ENCODE measurements around the gene BARX2. TPM values are rescaled to one million over a fixed set of nuclear protein-coding genes. Genes with fewer than 3 reads are reported as not detected.

Gene BARX2
- total and polyA plus RNA-seq, 2 donors (not counting 3 experiments of a cell fraction or from before 2014, with no cell fraction given), result not detected

GRCh38 chr11:129395883-129396282, 20.2 kb downstream of the BARX2 start:
- DNase-seq (ENCODE audit: low read depth, low spot score) (no peak), FAIRE-seq (no peak)
- Histone ChIP-seq H3K36me3 (ENCODE audit: control insufficient read depth in 2 of 2, extremely low read depth in 1 of 2, insufficient read depth in 2 of 2, low read length in 2 of 2) (no peaks in the 10 kb centered on the region), H3K4me3 (replicated peaks in 1 of 3; ENCODE audit: insufficient read depth in 1 of 3, low read depth in 1 of 3, low read length in 3 of 3) (no peak overlapping the region), H3K9me3 (replicated peaks; ENCODE audit: control insufficient read depth, insufficient read depth, low read length) (no peaks in the 10 kb centered on the region), H3K27me3 (ENCODE audit: control insufficient read depth in 2 of 2, insufficient read depth in 2 of 2, low read length in 2 of 2) (no peaks in the 10 kb centered on the region), H3K4me2 (ENCODE audit: insufficient read depth, low read length) (no peak overlapping the region), H3K27ac (ENCODE audit: insufficient read depth, low read depth, low read length) (no peak overlapping the region), H3K4me1 (ENCODE audit: control insufficient read depth, extremely low read depth, insufficient read depth, low read length) (no peaks in the 10 kb centered on the region), H2AFZ (ENCODE audit: low read depth, low read length) (no peak overlapping the region), H3K9me1 (replicated peaks; ENCODE audit: control insufficient read depth, extremely low read depth, insufficient read depth, low read length) (no peaks in the 10 kb centered on the region), H3K79me2 (ENCODE audit: control insufficient read depth, insufficient read depth, low read length) (no peaks in the 10 kb centered on the region), H4K20me1 (replicated peaks; ENCODE audit: control insufficient read depth, extremely low read depth, insufficient read depth, low read length) (no peaks in the 10 kb centered on the region), H3K9ac (replicated peaks; ENCODE audit: extremely low read depth, insufficient read depth, low read length) (no peak overlapping the region)
- ChIA-PET POLR2A (no interaction called here), CTCF (interaction anchor here (3.5 kb wide), 1 partner anchor 20 kb away, joined by 12 read pairs; the partner anchor contains the start of gene BARX2)
- no peak for TF ChIP-seq EZH2 (IDR thresholded peaks at IDR 0.05; ENCODE audit: borderline replicate concordance, low read depth, low read length, severe bottlenecking)
- no peak for TF ChIP-seq MAX (IDR thresholded peaks at IDR 0.05; ENCODE audit: insufficient read depth, insufficient read length)
- no peak for TF ChIP-seq CTCF (IDR thresholded peaks at IDR 0.05; ENCODE audit: extremely low read depth in 1 of 2, insufficient read depth in 1 of 2, low read depth in 1 of 2, low read length in 2 of 2)
- dilution Hi-C loops (cut with MboI; ENCODE audit: extremely low pct_ligation_motif_present, low sequenced_read_pairs) (no loop called here), intact Hi-C loops (cut with micrococcal nuclease) (no loop called here)
- BruUV-seq (replicated peaks), result no TSS peak

GRCh38 chr11:129396454-129396853, 20.8 kb downstream of the BARX2 start:
- Histone ChIP-seq H4K20me1 (replicated peaks; ENCODE audit: control insufficient read depth, extremely low read depth, insufficient read depth, low read length) (no peaks in the 10 kb centered on the region), H3K9me1 (replicated peaks; ENCODE audit: control insufficient read depth, extremely low read depth, insufficient read depth, low read length) (no peaks in the 10 kb centered on the region), H3K4me1 (ENCODE audit: control insufficient read depth, extremely low read depth, insufficient read depth, low read length) (no peaks in the 10 kb centered on the region), H3K27ac (ENCODE audit: insufficient read depth, low read depth, low read length) (no peak overlapping the region), H3K4me2 (ENCODE audit: insufficient read depth, low read length) (no peak overlapping the region), H2AFZ (ENCODE audit: low read depth, low read length) (no peak overlapping the region), H3K9ac (replicated peaks; ENCODE audit: extremely low read depth, insufficient read depth, low read length) (no peak overlapping the region), H3K79me2 (ENCODE audit: control insufficient read depth, insufficient read depth, low read length) (no peaks in the 10 kb centered on the region), H3K4me3 (replicated peaks in 1 of 3; ENCODE audit: insufficient read depth in 1 of 3, low read depth in 1 of 3, low read length in 3 of 3) (no peak overlapping the region), H3K36me3 (ENCODE audit: control insufficient read depth in 2 of 2, extremely low read depth in 1 of 2, insufficient read depth in 2 of 2, low read length in 2 of 2) (no peaks in the 10 kb centered on the region), H3K9me3 (replicated peaks; ENCODE audit: control insufficient read depth, insufficient read depth, low read length) (no peaks in the 10 kb centered on the region), H3K27me3 (ENCODE audit: control insufficient read depth in 2 of 2, insufficient read depth in 2 of 2, low read length in 2 of 2) (no peaks in the 10 kb centered on the region)
- intact Hi-C loops (cut with micrococcal nuclease), result no loop called here
- CTCF ChIA-PET, result interaction anchor here (3.5 kb wide), 1 partner anchor 21 kb away, joined by 12 read pairs; the partner anchor contains the start of gene BARX2
- DNase-seq (ENCODE audit: low read depth, low spot score) (no peak), FAIRE-seq (no peak)
- no TSS peak for BruUV-seq (replicated peaks)
- TF ChIP-seq POLR2AphosphoS5 (IDR thresholded peaks at IDR 0.05; ENCODE audit: insufficient read depth, low read depth, low read length) (no peak), POLR2A (IDR thresholded peaks at IDR 0.05; ENCODE audit: low read depth, low read length) (no peak), MAX (IDR thresholded peaks at IDR 0.05; ENCODE audit: insufficient read depth, insufficient read length) (no peak), CTCF (IDR thresholded peaks at IDR 0.05; ENCODE audit: extremely low read depth in 1 of 2, insufficient read depth in 1 of 2, low read depth in 1 of 2, low read length in 2 of 2) (no peak), FOS (IDR thresholded peaks at IDR 0.05; ENCODE audit: borderline replicate concordance, insufficient read depth, low read length) (no peak), JUN (IDR thresholded peaks at IDR 0.05; ENCODE audit: borderline replicate concordance, insufficient read depth, insufficient read length, low read depth) (no peak), GATA2 (IDR thresholded peaks at IDR 0.05; ENCODE audit: insufficient read depth, insufficient read length, low read depth, low read length) (no peak), MYC (IDR thresholded peaks at IDR 0.05; ENCODE audit: low read depth, low read length) (no peak), EZH2 (IDR thresholded peaks at IDR 0.05; ENCODE audit: borderline replicate concordance, low read depth, low read length, severe bottlenecking) (no peak)
- POLR2A ChIA-PET, result no interaction called here
- dilution Hi-C loops (cut with MboI; ENCODE audit: extremely low pct_ligation_motif_present, low sequenced_read_pairs), result no loop called here

All from endothelial cell of umbilical vein (primary cell).